Activated naive CD8-positive, alpha-beta T cell treated with anti-CD3 and anti-CD28 coated beads, Interleukin-2, amount 50 U/mL, for 24 hours (primary cell): ENCODE data around the gene MTA2.
"Not testable (repeated sequence)": the region's sequence is repeated elsewhere in the genome, so short reads cannot be mapped to it uniquely, and the experiment has no call there.

Experiments used
- ATAC-seq: fragments of 150-1000 bp; cut with Tn5 transposase; one replicate; pipeline ENCODE4 v1.10.0; 2021
- DNase-seq: peaks from one replicate; pipeline ENCODE4 v3.0.0; 2021
- H3K27ac Mint-ChIP-seq: one replicate; pipeline ENCODE4 v1.8.0; 2021; ENCODE audit warnings: mild to moderate bottlenecking, mixed read lengths
- H3K27me3 Mint-ChIP-seq: one replicate; pipeline ENCODE4 v1.8.0; 2021; ENCODE audit warnings: mixed read lengths
- H3K36me3 Mint-ChIP-seq: one replicate; pipeline ENCODE4 v1.8.0; 2021; ENCODE audit warnings: low read depth, mixed read lengths
- H3K4me1 Mint-ChIP-seq: one replicate; pipeline ENCODE4 v1.8.0; 2021; ENCODE audit warnings: mixed read lengths
- H3K4me3 Mint-ChIP-seq: one replicate; pipeline ENCODE4 v1.8.0; 2021; ENCODE audit warnings: mild to moderate bottlenecking, moderate library complexity, mixed read lengths
- H3K9me3 Mint-ChIP-seq: one replicate; pipeline ENCODE4 v1.8.0; 2021; ENCODE audit warnings: mixed read lengths

Gene MTA2

GRCh38 chr11:62601372-62602140 is at the start of gene MTA2:
Gene MTA2 (minus strand): TSS chr11:62601865. CDS start chr11:62601450, 415 bp downstream.
- Mint-ChIP-seq H3K27me3 (peaks cover 2% of the 10 kb centered on the region), H3K36me3 (peaks cover 67% of the 10 kb centered on the region), H3K9me3 (no peaks in the 10 kb centered on the region), H3K4me1 (peaks cover 47% of the 10 kb centered on the region), H3K4me3 (peak within 1 kb of the TSS; percentile 91), H3K27ac (peak within 1 kb of the TSS; percentile 94)
- DNase-seq (peak; percentile 100), ATAC-seq (peak; percentile 88)

GRCh38 chr11:62650283-62650682 is 48.6 kb upstream of the MTA2 start:
- not testable (repeated sequence) for H3K4me3 Mint-ChIP-seq, H3K9me3 Mint-ChIP-seq, ATAC-seq, H3K27me3 Mint-ChIP-seq, DNase-seq
- peak overlapping the region; percentile 83 for H3K27ac Mint-ChIP-seq
- H3K36me3 Mint-ChIP-seq = peaks cover 15% of the 10 kb centered on the region
- H3K4me1 Mint-ChIP-seq = peaks cover 36% of the 10 kb centered on the region

- Mint-ChIP-seq H3K9me3 (no peaks in the 10 kb centered on the region), H3K4me1 (peaks cover 42% of the 10 kb centered on the region), H3K27me3 (no peaks in the 10 kb centered on the region), H3K4me3 (no peak overlapping the region), H3K36me3 (peaks cover 15% of the 10 kb centered on the region), H3K27ac (peak overlapping the region; percentile 63)
- ATAC-seq = no peak
- no peak for DNase-seq
These were observed 47.8 kb upstream of the MTA2 start for GRCh38 chr11:62649486-62649885.

GRCh38 chr11:62648967-62649364 is 47.3 kb upstream of the MTA2 start:
- Mint-ChIP-seq H3K4me3 (no peak overlapping the region), H3K36me3 (peaks cover 21% of the 10 kb centered on the region), H3K9me3 (no peaks in the 10 kb centered on the region), H3K27me3 (no peaks in the 10 kb centered on the region), H3K4me1 (peaks cover 42% of the 10 kb centered on the region), H3K27ac (no peak overlapping the region)
- no peak for ATAC-seq
- DNase-seq = no peak

GRCh38 chr11:62648185-62648966 is 46.7 kb upstream of the MTA2 start:
- peaks cover 39% of the 10 kb centered on the region for H3K4me1 Mint-ChIP-seq
- DNase-seq = no peak
- H3K27ac Mint-ChIP-seq = peak overlapping the region; percentile 18
- H3K27me3 Mint-ChIP-seq = no peaks in the 10 kb centered on the region
- no peaks in the 10 kb centered on the region for H3K9me3 Mint-ChIP-seq
- ATAC-seq = no peak
- peaks cover 21% of the 10 kb centered on the region for H3K36me3 Mint-ChIP-seq
- H3K4me3 Mint-ChIP-seq = no peak overlapping the region

GRCh38 chr11:62647609-62648005 is 45.9 kb upstream of the MTA2 start:
- no peaks in the 10 kb centered on the region for H3K9me3 Mint-ChIP-seq
- H3K27ac Mint-ChIP-seq = peak overlapping the region; percentile 18
- H3K27me3 Mint-ChIP-seq = no peaks in the 10 kb centered on the region
- DNase-seq (no peak), ATAC-seq (no peak)
- peaks cover 26% of the 10 kb centered on the region for H3K36me3 Mint-ChIP-seq
- no peak overlapping the region for H3K4me3 Mint-ChIP-seq
- H3K4me1 Mint-ChIP-seq = peaks cover 37% of the 10 kb centered on the region

GRCh38 chr11:62646825-62647608 is 45.4 kb upstream of the MTA2 start:
- peak overlapping the region; percentile 97 for H3K4me3 Mint-ChIP-seq
- DNase-seq (no peak), ATAC-seq (no peak)
- H3K36me3 Mint-ChIP-seq = peaks cover 25% of the 10 kb centered on the region
- no peaks in the 10 kb centered on the region for H3K27me3 Mint-ChIP-seq
- no peaks in the 10 kb centered on the region for H3K9me3 Mint-ChIP-seq
- peaks cover 33% of the 10 kb centered on the region for H3K4me1 Mint-ChIP-seq
- peak overlapping the region; percentile 95 for H3K27ac Mint-ChIP-seq

- no peaks in the 10 kb centered on the region for H3K27me3 Mint-ChIP-seq
- ATAC-seq = peak; percentile 96
- peak within 1 kb of the TSS; percentile 95 for H3K27ac Mint-ChIP-seq
- peaks cover 25% of the 10 kb centered on the region for H3K36me3 Mint-ChIP-seq
- peak; percentile 99 for DNase-seq
- no peaks in the 10 kb centered on the region for H3K9me3 Mint-ChIP-seq
- peak within 1 kb of the TSS; percentile 97 for H3K4me3 Mint-ChIP-seq
- peaks cover 34% of the 10 kb centered on the region for H3K4me1 Mint-ChIP-seq
These were observed 44.5 kb upstream of the MTA2 start, which contains the start of gene GANAB for GRCh38 chr11:62645946-62646824. Gene GANAB (minus strand): TSS chr11:62646613. CDS start chr11:62646599, 14 bp downstream.

- ATAC-seq (no peak), DNase-seq (no peak)
- H3K27ac Mint-ChIP-seq = peak overlapping the region; percentile 95
- H3K9me3 Mint-ChIP-seq = no peaks in the 10 kb centered on the region
- H3K4me1 Mint-ChIP-seq = peaks cover 37% of the 10 kb centered on the region
- peak overlapping the region; percentile 97 for H3K4me3 Mint-ChIP-seq
- no peaks in the 10 kb centered on the region for H3K27me3 Mint-ChIP-seq
- H3K36me3 Mint-ChIP-seq = peaks cover 25% of the 10 kb centered on the region
These were observed 43.9 kb upstream of the MTA2 start for GRCh38 chr11:62645671-62645945.

GRCh38 chr11:62644220-62644619 is 42.6 kb upstream of the MTA2 start:
- Mint-ChIP-seq H3K4me3 (peak overlapping the region; percentile 46), H3K36me3 (peaks cover 29% of the 10 kb centered on the region), H3K4me1 (peaks cover 48% of the 10 kb centered on the region), H3K27ac (peak overlapping the region; percentile 57), H3K9me3 (no peaks in the 10 kb centered on the region), H3K27me3 (no peaks in the 10 kb centered on the region)
- ATAC-seq = no peak
- no peak for DNase-seq

GRCh38 chr11:62632492-62632891 is 30.8 kb upstream of the MTA2 start:
- no peak overlapping the region for H3K27ac Mint-ChIP-seq
- H3K4me3 Mint-ChIP-seq = no peak overlapping the region
- no peaks in the 10 kb centered on the region for H3K9me3 Mint-ChIP-seq
- no peaks in the 10 kb centered on the region for H3K27me3 Mint-ChIP-seq
- peaks cover 14% of the 10 kb centered on the region for H3K4me1 Mint-ChIP-seq
- peaks cover 72% of the 10 kb centered on the region for H3K36me3 Mint-ChIP-seq
- ATAC-seq (no peak), DNase-seq (no peak)

- Mint-ChIP-seq H3K36me3 (peaks cover 57% of the 10 kb centered on the region), H3K27me3 (no peaks in the 10 kb centered on the region), H3K4me3 (no peak overlapping the region), H3K27ac (peak overlapping the region; percentile 32), H3K9me3 (no peaks in the 10 kb centered on the region), H3K4me1 (peaks cover 3% of the 10 kb centered on the region)
- DNase-seq (no peak), ATAC-seq (no peak)
These were observed 26.0 kb upstream of the MTA2 start for GRCh38 chr11:62627713-62628112.

- H3K36me3 Mint-ChIP-seq = peaks cover 36% of the 10 kb centered on the region
- H3K9me3 Mint-ChIP-seq = no peaks in the 10 kb centered on the region
- no peak for DNase-seq
- H3K4me1 Mint-ChIP-seq = peaks cover 28% of the 10 kb centered on the region
- peak overlapping the region; percentile 97 for H3K4me3 Mint-ChIP-seq
- ATAC-seq = no peak
- peak overlapping the region; percentile 97 for H3K27ac Mint-ChIP-seq
- no peaks in the 10 kb centered on the region for H3K27me3 Mint-ChIP-seq
These were observed 20.9 kb upstream of the MTA2 start for GRCh38 chr11:62622476-62623089.
